Ishikawa (cell line): ENCODE results near the gene CRX.

Experiments
- CEBPB ChIP-seq: IDR thresholded peaks from 2 replicates; pipeline ENCODE4 v1.6.1; 2012
- CREB1 ChIP-seq: IDR thresholded peaks from 2 replicates; pipeline ENCODE4 v1.6.1; 2012; ENCODE audit warnings: low read depth
- EGR1 ChIP-seq: IDR thresholded peaks from 2 replicates; pipeline ENCODE4 v1.6.1; 2012
- EP300 ChIP-seq: IDR thresholded peaks from 2 replicates; pipeline ENCODE4 v1.6.1; 2012; ENCODE audit warnings: borderline replicate concordance
- FOXM1 ChIP-seq: IDR thresholded peaks from 2 replicates; pipeline ENCODE4 v1.6.1; 2012; ENCODE audit warnings: low read depth, borderline replicate concordance
- MAX ChIP-seq: IDR thresholded peaks from 2 replicates; pipeline ENCODE4 v1.6.1; 2012
- NFIC ChIP-seq: IDR thresholded peaks from 2 replicates; pipeline ENCODE4 v1.6.1; 2012
- RAD21 ChIP-seq: IDR thresholded peaks from 2 replicates; pipeline ENCODE4 v1.6.1; 2012; ENCODE audit warnings: low read depth
- TAF1 ChIP-seq: IDR thresholded peaks from 2 replicates; pipeline ENCODE4 v1.6.1; 2012; ENCODE audit warnings: low read depth, mild to moderate bottlenecking
- TCF12 ChIP-seq: IDR thresholded peaks from 2 replicates; pipeline ENCODE4 v1.6.1; 2012; ENCODE audit warnings: low read depth
- TEAD4 ChIP-seq: IDR thresholded peaks from 2 replicates; pipeline ENCODE4 v1.6.1; 2012
- YY1 ChIP-seq: IDR thresholded peaks from 2 replicates; pipeline ENCODE4 v1.6.1; 2012; ENCODE audit warnings: low read depth
- TF ChIP-seq, protein P1 (sequence below): IDR thresholded peaks from 2 replicates; pipeline ENCODE4 v1.6.1; 2012
- TF ChIP-seq, protein P2 (sequence below): IDR thresholded peaks from 2 replicates; pipeline ENCODE4 v1.6.1; 2012; ENCODE audit warnings: low read depth, mild to moderate bottlenecking

CRX gene

DNA sequence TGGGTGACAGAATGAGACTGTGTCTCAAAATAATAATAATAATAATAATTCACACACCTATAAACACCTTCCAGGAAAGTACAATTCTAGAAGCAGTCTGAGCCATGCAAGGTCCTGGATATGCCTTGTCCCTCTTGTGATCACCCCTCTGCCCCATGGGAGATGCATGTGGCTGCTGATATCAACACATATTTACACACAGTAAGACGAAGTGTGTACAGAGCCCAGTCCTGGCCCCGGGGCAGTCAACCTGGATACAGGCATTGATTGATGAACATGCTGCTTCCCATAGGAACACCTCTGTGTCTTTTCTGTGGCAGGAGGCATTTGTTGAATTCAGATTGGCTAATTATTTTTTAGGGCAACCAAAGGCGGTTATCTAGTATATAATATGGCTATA, 61.2 kb downstream of the CRX start:
- no peak for TF ChIP-seq TCF12
- TF ChIP-seq, protein P1, sequence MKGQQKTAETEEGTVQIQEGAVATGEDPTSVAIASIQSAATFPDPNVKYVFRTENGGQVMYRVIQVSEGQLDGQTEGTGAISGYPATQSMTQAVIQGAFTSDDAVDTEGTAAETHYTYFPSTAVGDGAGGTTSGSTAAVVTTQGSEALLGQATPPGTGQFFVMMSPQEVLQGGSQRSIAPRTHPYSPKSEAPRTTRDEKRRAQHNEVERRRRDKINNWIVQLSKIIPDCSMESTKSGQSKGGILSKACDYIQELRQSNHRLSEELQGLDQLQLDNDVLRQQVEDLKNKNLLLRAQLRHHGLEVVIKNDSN = no peak
- no peak for TF ChIP-seq NFIC
- TF ChIP-seq TAF1 = no peak
- TF ChIP-seq FOXM1 = no peak
- TF ChIP-seq EP300 = no peak
- TF ChIP-seq TEAD4 = no peak
- TF ChIP-seq CEBPB = no peak
- TF ChIP-seq MAX = no peak
- no peak for TF ChIP-seq YY1
- TF ChIP-seq EGR1 = no peak
- TF ChIP-seq, protein P2, sequence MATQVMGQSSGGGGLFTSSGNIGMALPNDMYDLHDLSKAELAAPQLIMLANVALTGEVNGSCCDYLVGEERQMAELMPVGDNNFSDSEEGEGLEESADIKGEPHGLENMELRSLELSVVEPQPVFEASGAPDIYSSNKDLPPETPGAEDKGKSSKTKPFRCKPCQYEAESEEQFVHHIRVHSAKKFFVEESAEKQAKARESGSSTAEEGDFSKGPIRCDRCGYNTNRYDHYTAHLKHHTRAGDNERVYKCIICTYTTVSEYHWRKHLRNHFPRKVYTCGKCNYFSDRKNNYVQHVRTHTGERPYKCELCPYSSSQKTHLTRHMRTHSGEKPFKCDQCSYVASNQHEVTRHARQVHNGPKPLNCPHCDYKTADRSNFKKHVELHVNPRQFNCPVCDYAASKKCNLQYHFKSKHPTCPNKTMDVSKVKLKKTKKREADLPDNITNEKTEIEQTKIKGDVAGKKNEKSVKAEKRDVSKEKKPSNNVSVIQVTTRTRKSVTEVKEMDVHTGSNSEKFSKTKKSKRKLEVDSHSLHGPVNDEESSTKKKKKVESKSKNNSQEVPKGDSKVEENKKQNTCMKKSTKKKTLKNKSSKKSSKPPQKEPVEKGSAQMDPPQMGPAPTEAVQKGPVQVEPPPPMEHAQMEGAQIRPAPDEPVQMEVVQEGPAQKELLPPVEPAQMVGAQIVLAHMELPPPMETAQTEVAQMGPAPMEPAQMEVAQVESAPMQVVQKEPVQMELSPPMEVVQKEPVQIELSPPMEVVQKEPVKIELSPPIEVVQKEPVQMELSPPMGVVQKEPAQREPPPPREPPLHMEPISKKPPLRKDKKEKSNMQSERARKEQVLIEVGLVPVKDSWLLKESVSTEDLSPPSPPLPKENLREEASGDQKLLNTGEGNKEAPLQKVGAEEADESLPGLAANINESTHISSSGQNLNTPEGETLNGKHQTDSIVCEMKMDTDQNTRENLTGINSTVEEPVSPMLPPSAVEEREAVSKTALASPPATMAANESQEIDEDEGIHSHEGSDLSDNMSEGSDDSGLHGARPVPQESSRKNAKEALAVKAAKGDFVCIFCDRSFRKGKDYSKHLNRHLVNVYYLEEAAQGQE = no peak
- no peak for TF ChIP-seq RAD21
- TF ChIP-seq CREB1 = no peak

GRCh38 chr19:47885067-47885463, 63.3 kb downstream of the CRX start:
- no peak for TF ChIP-seq CREB1
- TF ChIP-seq, protein P2 = no peak
- no peak for TF ChIP-seq CEBPB
- no peak for TF ChIP-seq EP300
- no peak for TF ChIP-seq MAX
- no peak for TF ChIP-seq TCF12
- no peak for TF ChIP-seq YY1
- TF ChIP-seq TEAD4 = no peak
- no peak for TF ChIP-seq FOXM1
- no peak for TF ChIP-seq NFIC
- no peak for TF ChIP-seq RAD21
- TF ChIP-seq, protein P1 = no peak

GRCh38 chr19:47886010-47886559, 64.3 kb downstream of the CRX start, which contains the start of gene SULT2A1:
Gene SULT2A1 (minus strand): TSS chr19:47886315. CDS start chr19:47886257, 58 bp downstream.
- TF ChIP-seq EGR1 (no peak), YY1 (no peak), EP300 (no peak), TCF12 (no peak), TAF1 (no peak), FOXM1 (no peak)

DNA sequence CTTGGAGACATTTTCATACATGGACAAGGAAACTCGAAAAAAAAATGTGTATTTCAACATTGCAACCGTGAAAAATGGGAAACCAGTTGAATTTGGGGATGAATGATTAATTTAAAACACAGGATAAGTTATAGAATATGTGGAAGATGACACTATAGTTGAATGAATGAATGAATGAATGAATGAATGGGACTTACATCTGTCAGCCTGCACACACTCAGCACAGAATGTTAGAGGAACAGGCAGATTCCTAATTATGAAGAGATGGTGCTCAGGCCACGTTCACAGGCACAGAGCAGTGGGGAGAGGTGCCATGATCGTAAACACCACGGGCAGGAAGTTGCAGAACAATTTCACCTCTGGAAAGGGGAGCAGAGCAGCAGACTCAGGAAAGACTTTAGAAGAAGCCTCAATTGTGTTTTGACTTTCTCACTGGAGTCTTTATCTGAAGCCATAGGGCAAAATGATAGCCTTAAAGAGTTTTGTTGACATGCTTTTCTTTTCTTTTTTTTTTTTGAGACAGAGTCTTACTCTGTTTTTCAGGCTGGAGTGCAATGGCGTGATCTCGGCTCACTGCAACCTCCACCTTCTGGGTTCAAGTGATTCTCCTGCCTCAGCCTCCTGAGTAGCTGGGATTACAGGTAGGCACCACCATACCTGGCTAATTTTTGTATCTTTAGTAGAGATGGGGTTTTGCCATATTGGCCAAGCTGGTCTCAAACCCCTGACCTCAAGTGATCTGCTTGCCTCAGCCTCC, 69.3 kb downstream of the CRX start:
- TF ChIP-seq TCF12 (no peak), NFIC (no peak), YY1 (no peak), TEAD4 (no peak), RAD21 (no peak), FOXM1 (no peak), EGR1 (no peak)
- TF ChIP-seq, protein P1 = no peak
- TF ChIP-seq, protein P2 = no peak
